Progenitor cell of endocrine pancreas (in vitro differentiated cells): ENCODE results near the gene ADGRB2. TPM values are rescaled to one million over a fixed set of nuclear protein-coding genes. Genes with fewer than 3 reads are reported as not detected.

Experiments used
- DNase-seq: peaks from one replicate; pipeline ENCODE4 v3.0.0; 2021; ENCODE audit warnings: low spot score; ENCODE audit not compliant: unreplicated experiment
- H3K27ac Mint-ChIP-seq: 2 replicates; pipeline ENCODE4 v1.8.0; 2021; ENCODE audit warnings: mild to moderate bottlenecking, moderate library complexity, mixed read lengths
- H3K27me3 Mint-ChIP-seq: 2 replicates; pipeline ENCODE4 v1.8.0; 2021; ENCODE audit warnings: mixed read lengths
- H3K36me3 Mint-ChIP-seq: 2 replicates; pipeline ENCODE4 v1.8.0; 2022; ENCODE audit warnings: mixed read lengths; ENCODE audit not compliant: insufficient read depth
- H3K4me1 Mint-ChIP-seq: 2 replicates; pipeline ENCODE4 v1.8.0; 2021; ENCODE audit warnings: low read depth, mixed read lengths
- H3K4me3 Mint-ChIP-seq: 2 replicates; pipeline ENCODE4 v1.8.0; 2021; ENCODE audit warnings: low read depth, mild to moderate bottlenecking, moderate library complexity, mixed read lengths
- H3K9me3 Mint-ChIP-seq: 2 replicates; pipeline ENCODE4 v1.8.0; 2021; ENCODE audit warnings: low read depth, mixed read lengths
- total RNA-seq: library from RNA; stranded (reverse); gene quantifications from 2 replicates; pipeline ENCODE4 v1.2.1, GENCODE V29; 2021
- TF ChIP-seq, protein P1 (sequence below): fragments of 200-600 bp; sonication (generic); IDR thresholded peaks from one replicate; pipeline ENCODE4 v1.5.0; 2021; ENCODE audit warnings: antibody characterized with exemption, mild to moderate bottlenecking; ENCODE audit not compliant: unreplicated experiment

Gene ADGRB2
- total RNA-seq, 1 donor from 2014 or later, result 5.5 TPM

GRCh38 chr1:31696242-31696641 lies 67.9 kb downstream of the ADGRB2 start:
- H3K9me3 Mint-ChIP-seq, result no peaks in the 10 kb centered on the region
- H3K4me3 Mint-ChIP-seq, result no peak overlapping the region
- H3K4me1 Mint-ChIP-seq, result no peaks in the 10 kb centered on the region
- TF ChIP-seq, protein P1, sequence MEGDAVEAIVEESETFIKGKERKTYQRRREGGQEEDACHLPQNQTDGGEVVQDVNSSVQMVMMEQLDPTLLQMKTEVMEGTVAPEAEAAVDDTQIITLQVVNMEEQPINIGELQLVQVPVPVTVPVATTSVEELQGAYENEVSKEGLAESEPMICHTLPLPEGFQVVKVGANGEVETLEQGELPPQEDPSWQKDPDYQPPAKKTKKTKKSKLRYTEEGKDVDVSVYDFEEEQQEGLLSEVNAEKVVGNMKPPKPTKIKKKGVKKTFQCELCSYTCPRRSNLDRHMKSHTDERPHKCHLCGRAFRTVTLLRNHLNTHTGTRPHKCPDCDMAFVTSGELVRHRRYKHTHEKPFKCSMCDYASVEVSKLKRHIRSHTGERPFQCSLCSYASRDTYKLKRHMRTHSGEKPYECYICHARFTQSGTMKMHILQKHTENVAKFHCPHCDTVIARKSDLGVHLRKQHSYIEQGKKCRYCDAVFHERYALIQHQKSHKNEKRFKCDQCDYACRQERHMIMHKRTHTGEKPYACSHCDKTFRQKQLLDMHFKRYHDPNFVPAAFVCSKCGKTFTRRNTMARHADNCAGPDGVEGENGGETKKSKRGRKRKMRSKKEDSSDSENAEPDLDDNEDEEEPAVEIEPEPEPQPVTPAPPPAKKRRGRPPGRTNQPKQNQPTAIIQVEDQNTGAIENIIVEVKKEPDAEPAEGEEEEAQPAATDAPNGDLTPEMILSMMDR, result no peak
- no peaks in the 10 kb centered on the region for H3K36me3 Mint-ChIP-seq
- H3K27me3 Mint-ChIP-seq, result peaks cover 23% of the 10 kb centered on the region
- no peak overlapping the region for H3K27ac Mint-ChIP-seq
- DNase-seq, result no peak

DNA sequence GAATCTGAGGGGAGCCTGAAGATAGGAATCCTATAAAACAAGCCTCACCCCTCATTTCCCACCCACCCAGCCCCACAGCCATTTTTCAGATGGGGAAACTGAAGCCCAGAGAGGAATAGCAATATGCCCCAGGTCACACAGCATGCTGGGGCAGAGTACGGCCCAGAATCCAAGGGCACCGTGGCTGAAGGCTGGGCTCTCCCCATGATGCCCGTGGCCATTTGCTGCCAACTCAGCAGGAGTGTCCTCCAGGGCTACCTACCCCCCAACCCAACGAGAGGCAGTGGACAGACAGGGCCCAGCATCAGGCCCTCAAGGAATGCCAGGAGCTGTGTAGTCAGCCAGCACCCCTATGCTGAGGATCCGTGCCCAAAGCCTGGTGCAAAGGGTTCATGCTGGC lies 68.8 kb downstream of the ADGRB2 start:
- Mint-ChIP-seq H3K9me3 (no peaks in the 10 kb centered on the region), H3K27me3 (peaks cover 15% of the 10 kb centered on the region), H3K27ac (no peak overlapping the region), H3K36me3 (no peaks in the 10 kb centered on the region), H3K4me3 (no peak overlapping the region), H3K4me1 (no peaks in the 10 kb centered on the region)
- no peak for DNase-seq
- TF ChIP-seq, protein P1, result no peak

DNA sequence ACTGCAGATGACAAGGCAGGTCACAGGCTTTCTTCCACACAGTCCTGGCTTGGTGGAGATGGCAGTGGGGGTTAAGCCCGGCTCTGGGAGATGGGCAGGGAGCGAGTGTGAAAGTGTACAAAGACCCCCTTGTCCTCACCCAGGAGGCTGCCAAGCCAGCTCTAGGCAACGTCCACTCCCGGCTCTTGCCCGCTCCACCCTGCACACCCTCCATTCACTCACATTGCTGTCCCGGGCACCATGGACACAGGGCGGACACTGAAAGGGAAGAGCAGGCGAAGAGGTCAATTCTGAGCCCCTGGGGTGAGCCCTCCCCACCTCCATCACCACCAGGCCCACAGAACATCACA lies 69.2 kb downstream of the ADGRB2 start:
- DNase-seq, result no peak
- Mint-ChIP-seq H3K4me1 (no peaks in the 10 kb centered on the region), H3K9me3 (no peaks in the 10 kb centered on the region), H3K4me3 (no peak overlapping the region), H3K36me3 (no peaks in the 10 kb centered on the region), H3K27ac (no peak overlapping the region), H3K27me3 (peaks cover 14% of the 10 kb centered on the region)
- TF ChIP-seq, protein P1, result no peak

- Mint-ChIP-seq H3K27ac (no peak overlapping the region), H3K4me3 (no peak overlapping the region), H3K36me3 (no peaks in the 10 kb centered on the region), H3K9me3 (no peaks in the 10 kb centered on the region), H3K4me1 (no peaks in the 10 kb centered on the region), H3K27me3 (peaks cover 10% of the 10 kb centered on the region)
- TF ChIP-seq, protein P1, result no peak
- DNase-seq, result no peak
Observed at GRCh38 chr1:31694069-31694963, 69.8 kb downstream of the ADGRB2 start.

DNA sequence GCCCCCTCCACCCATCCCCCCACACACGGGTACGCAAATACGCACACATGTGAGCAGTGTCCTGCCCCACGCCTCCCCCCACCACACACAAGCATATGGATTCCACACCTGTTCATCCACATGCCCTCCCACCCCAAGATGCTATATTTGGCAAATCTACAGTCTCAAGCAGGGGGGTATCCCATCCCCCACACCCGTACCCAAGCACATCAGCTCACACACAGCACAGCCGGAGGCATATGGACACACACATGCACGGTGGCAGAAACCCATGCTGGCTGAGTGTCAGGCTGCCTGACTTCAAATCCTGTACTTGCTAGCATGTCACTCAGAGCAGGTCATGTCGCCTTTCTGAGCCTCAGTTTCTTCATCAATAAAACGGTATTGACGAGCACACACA lies 70.9 kb downstream of the ADGRB2 start:
- peaks cover 6% of the 10 kb centered on the region for H3K27me3 Mint-ChIP-seq
- H3K9me3 Mint-ChIP-seq, result no peaks in the 10 kb centered on the region
- H3K4me3 Mint-ChIP-seq, result no peak overlapping the region
- H3K36me3 Mint-ChIP-seq, result no peaks in the 10 kb centered on the region
- DNase-seq, result no peak
- H3K27ac Mint-ChIP-seq, result no peak overlapping the region
- no peaks in the 10 kb centered on the region for H3K4me1 Mint-ChIP-seq
- TF ChIP-seq, protein P1, result no peak
